ACHN (cell line): ENCODE data around the gene GKN2.
A peak's percentile ranks its signal among the peaks of the same experiment; 100 is the strongest.
"Not testable (repeated sequence)": the region's sequence is repeated elsewhere in the genome, so short reads cannot be mapped to it uniquely, and the experiment has no call there.

Experiments
- DNase-seq: peaks from one replicate; pipeline ENCODE4 v3.0.0-alpha.2; 2015
- in situ Hi-C: cut with HindIII; loops from 2 replicates; pipeline ENCODE4 v1.10.0; 2017; ENCODE audit warnings: low sequenced_read_pairs, low pct_ligation_motif_present, low pct_unique_long_range_greater_than_20kb

The GKN2 gene

DNA sequence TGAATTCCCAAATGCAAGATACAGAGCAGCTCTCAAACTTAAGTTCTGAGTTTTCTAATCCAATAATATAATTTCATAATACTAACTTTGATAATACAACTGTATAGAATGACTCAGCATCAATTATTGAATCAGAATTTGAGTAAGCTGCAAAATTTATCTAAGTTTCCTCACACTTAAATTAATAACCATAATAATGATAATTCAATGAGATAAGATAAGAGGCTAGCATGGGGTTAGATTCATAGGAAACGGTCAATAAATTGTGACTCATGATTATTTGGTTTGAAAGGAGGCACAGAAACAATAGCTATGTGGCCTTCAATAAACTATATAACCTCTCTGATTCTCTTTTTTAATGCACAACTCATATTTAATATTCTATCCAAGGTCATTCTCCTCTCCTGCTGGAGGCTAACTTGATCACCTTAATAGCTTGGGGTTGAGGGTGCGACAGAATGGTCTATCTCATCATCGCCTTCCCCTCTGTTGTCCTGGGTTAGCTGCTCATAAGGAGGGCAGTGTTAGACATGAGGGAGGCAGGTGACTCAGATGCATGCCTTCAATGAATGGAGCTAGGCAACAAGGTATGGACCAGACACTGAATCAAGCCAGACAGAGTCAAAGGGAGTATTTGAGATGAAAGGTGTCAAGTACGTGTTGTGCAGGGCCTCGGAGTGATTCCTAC lies 45.3 kb downstream of the GKN2 start:
- DNase-seq: no peak
- in situ Hi-C loops: no loop called here

- in situ Hi-C loops: no loop called here
Measured at GRCh38 chr2:68906716-68907115, 46.0 kb downstream of the GKN2 start.

GRCh38 chr2:68905116-68905515 lies 47.6 kb downstream of the GKN2 start:
- DNase-seq: no peak
- in situ Hi-C loops: no loop called here

More at GRCh38 chr2:68906716-68907115, 46.0 kb downstream of the GKN2 start:
- DNase-seq: no peak

DNA sequence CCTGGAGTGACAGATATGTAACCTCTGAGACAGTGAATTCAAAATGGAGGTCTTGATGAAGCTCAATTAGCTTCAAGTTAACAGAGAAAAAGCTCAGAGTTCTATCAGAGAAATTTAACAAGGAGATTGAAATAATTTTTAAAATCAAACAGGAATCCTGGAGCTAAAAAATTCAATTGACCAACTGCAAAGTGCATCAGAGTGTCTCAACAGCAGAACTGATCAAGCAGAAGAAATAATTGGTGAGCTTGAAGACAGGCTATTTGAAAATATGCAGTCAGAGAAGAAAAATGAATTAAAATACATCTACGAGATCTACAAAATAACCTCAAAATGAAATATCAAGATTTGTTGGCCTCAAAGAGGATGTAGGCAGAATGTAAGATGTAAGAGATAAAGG lies 51.1 kb downstream of the GKN2 start:
- in situ Hi-C loops: no loop called here

GRCh38 chr2:68901199-68901514 lies 51.5 kb downstream of the GKN2 start:
- in situ Hi-C loops: no loop called here
- DNase-seq: peak; percentile 30

More for the DNA sequence above, 51.1 kb downstream of the GKN2 start:
- no peak for DNase-seq

DNA sequence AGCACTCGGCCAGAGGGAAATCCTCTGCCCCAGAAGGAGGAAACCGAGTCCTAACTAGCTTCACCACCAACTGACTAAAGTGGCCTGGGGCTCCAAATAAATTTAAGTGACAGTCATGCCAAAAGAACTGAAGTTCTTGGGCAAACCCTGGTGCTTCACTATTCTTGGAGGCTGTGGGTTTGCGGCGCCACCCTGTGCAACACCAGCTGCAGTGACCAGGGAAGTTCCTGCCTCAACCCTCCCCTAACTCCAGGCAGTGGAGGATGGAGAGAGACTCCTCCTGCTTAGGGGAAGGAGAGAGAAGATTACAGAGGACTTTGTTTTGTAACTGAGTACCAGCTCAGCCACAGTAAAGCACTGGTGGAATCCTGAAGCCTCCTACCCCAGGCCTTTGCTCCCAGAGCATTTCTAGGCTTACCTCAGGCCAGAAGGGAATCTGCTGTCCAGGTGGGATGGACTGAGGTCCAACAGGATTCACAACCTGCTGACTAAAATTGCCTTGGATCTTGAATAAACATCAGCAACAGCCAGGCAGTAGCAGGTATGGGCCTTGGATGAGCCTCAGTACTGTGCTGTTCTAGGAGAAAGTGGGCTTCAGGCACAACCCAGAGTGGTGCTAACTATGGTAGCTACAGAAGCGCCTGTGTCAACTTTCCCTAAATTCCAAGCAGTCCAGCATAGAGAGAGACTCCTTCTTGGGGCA lies 52.0 kb downstream of the GKN2 start:
- in situ Hi-C loops: no loop called here
- no peak for DNase-seq

DNA sequence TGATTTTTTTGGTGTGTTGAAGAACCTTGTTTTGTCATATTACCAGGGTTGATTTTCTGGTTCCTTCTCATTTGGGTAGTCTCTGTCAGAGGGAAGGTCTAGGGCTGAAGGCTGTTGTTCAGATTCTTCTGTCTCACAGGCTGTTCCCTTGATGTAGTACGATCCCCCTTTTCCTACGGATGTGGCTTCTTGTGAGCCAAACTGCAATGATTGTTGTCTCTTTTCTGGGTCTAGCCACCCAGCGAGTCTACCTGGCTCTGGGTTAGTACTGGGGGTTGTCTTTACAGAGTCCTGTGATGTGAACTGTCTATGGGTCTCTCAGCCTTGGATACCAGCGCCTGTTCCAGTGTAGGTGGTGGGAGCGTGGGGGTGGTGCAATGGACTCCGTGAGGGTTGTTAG lies 56.7 kb downstream of the GKN2 start:
- in situ Hi-C loops, DNase-seq: not testable (repeated sequence)
